Adrenal gland (tissue), 12 donors: ENCODE results near the gene ANKMY1. TPM values are rescaled to one million over a fixed set of nuclear protein-coding genes. Genes with fewer than 3 reads are reported as not detected.

Source experiments
- DNase-seq, 7 donors: peaks; one replicate each; pipeline ENCODE4 v3.0.0-alpha.2; 2019 to 2020
- H3K27ac ChIP-seq, 5 donors: fragments of 200-600 bp; sonication (generic) in 4 of 5; 1 replicate in 3 of 5; 2 replicates in 2 of 5; pipeline versions ENCODE4 v1.5.1 to v1.8.0; 2016 to 2020; ENCODE audit warnings: mild to moderate bottlenecking in 1 of 5
- H3K27me3 ChIP-seq: fragments of 200-600 bp; 2 replicates; pipeline ENCODE4 v1.8.0; 2021
- H3K36me3 ChIP-seq, 2 donors: fragments of 200-600 bp; replicated peaks in 1 of 2; 1 replicate in 1 of 2; 2 replicates in 1 of 2; pipeline versions ENCODE4 v1.5.1 to v1.8.0; 2018 to 2022
- H3K4me1 ChIP-seq, 2 donors: fragments of 200-600 bp; replicated peaks in 1 of 2; 1 replicate in 1 of 2; 2 replicates in 1 of 2; pipeline versions ENCODE4 v1.5.1 to v1.8.0; 2018 to 2021
- H3K4me3 ChIP-seq, 4 donors: fragments of 200-600 bp; sonication (generic) in 3 of 4; one replicate each; pipeline ENCODE4 v1.5.1; 2016 to 2018
- H3K9me3 ChIP-seq, 3 donors: fragments of 200-600 bp; sonication (generic) in 1 of 3; replicated peaks in 1 of 3; 1 replicate in 2 of 3; 2 replicates in 1 of 3; pipeline versions ENCODE4 v1.5.1 to v1.8.0; 2016 to 2021
- CTCF ChIP-seq, 6 experiments: fragments of 450-650 bp in 4 of 6; fragments of 200-600 bp in 2 of 6; sonication (generic) in 1 of 6; IDR thresholded peaks; 1 replicate in 5 of 6; 2 replicates in 1 of 6; pipeline versions ENCODE4 v1.5.1 to v1.8.0; 2016 to 2021; ENCODE audit warnings: antibody characterized with exemption in 6 of 6, mild to moderate bottlenecking in 2 of 6, moderate library complexity in 1 of 6
- POLR2A ChIP-seq, 2 donors: fragments of 450-650 bp; IDR thresholded peaks; one replicate each; pipeline ENCODE4 v1.6.1; 2017; ENCODE audit warnings: antibody characterized with exemption in 2 of 2, mild to moderate bottlenecking in 2 of 2, moderate library complexity in 1 of 2
- WGBS, 4 donors: extraction: QIAGEN DNeasy Blood & Tissue Kit in 2 of 4; methylation state at CpG; one replicate each; pipeline versions ENCODE4 v1.1.5 to v1.1.7; 2013 to 2017; 5-methylcytosine and 5-hydroxymethylcytosine counted together
- intact Hi-C, 2 donors: fragments of 100-400 bp; cut with DNase I; formaldehyde crosslinking; loops; one replicate each; pipeline versions ENCODE4 v1.14.1 to v1.15.0; 2022 to 2023
- polyA plus RNA-seq, 3 donors: library from polyadenylated mRNA; stranded (reverse); fragments of 200-250 nt in 2 of 3; fragments of 350-450 nt in 1 of 3; fragmentation: Illumina TruSeq in 1 of 3; extraction: RNeasy Lipid Tissue Mini Kit (QIAGEN cat#74804) in 1 of 3; gene quantifications; one replicate each; pipeline ENCODE4 v1.2.3, GENCODE V29; 2013 to 2014
- total RNA-seq, 9 donors: library from RNA; depleted of rRNA in 4 of 9; stranded (reverse); fragments of >200 nt in 4 of 9; fragments of 120-200 nt in 1 of 9; fragmentation: NEBNext Ultra II Directional in 1 of 9; extraction: Animal tissue kit (Norgen Biotek cat#: 25700) in 1 of 9; gene quantifications; one replicate each; pipeline versions ENCODE4 v1.1.0 to v1.2.4, GENCODE V29; 2013 to 2023
- donor health status: healthy with polysubstance abuse.
- donor health status: Bipolar disorder and iron deficiency.
- donor health status: DM: yes; HTN: yes; CAD: no.
- donor health status: DM: no; HTN: no; CAD: no.
- donor health status: DM: no; HTN: no; CAD: no.
- donor health status: DM: yes; HTN: yes; CAD: no.

The ANKMY1 gene
- total and polyA plus RNA-seq, 12 donors, result 7.2 to 31.7 (median 12.0) TPM

GRCh38 chr2:240443891-240444301, 113.9 kb downstream of the ANKMY1 start:
- peak in 4 of 7 donors; percentile 63 to 76 (median 66) for DNase-seq
- TF ChIP-seq POLR2A (IDR thresholded peaks at IDR 0.05) (no peak), CTCF (IDR thresholded peaks at IDR 0.05) (no peak)
- Histone ChIP-seq H3K27ac (peak overlapping the region in 1 of 5 donors; percentile 39), H3K4me1 (peaks cover 14 to 24% of the 10 kb centered on the region in 2 donors), H3K4me3 (no peak overlapping the region), H3K9me3 (no peaks in the 10 kb centered on the region), H3K36me3 (no peaks in the 10 kb centered on the region), H3K27me3 (no peaks in the 10 kb centered on the region)
- 52 to 65% (median 54%) methylated on average over 16 to 17 of the region's 17 CpGs; no CpG with 5 or more reads in 1 of the 4 donors for WGBS, 4 donors
- intact Hi-C loops, result loop anchor here in 1 of 2 donors (5.0 kb wide), 1 partner anchor 292 kb away; no protein-coding TSS in a partner anchor

GRCh38 chr2:240442891-240443715, 114.7 kb downstream of the ANKMY1 start:
- Histone ChIP-seq H3K9me3 (no peaks in the 10 kb centered on the region), H3K36me3 (no peaks in the 10 kb centered on the region), H3K4me1 (peaks cover 20 to 32% of the 10 kb centered on the region in 2 donors), H3K27ac (peak overlapping the region in 1 of 5 donors; percentile 39), H3K4me3 (no peak overlapping the region), H3K27me3 (no peaks in the 10 kb centered on the region)
- no peak for TF ChIP-seq CTCF (IDR thresholded peaks at IDR 0.05)
- TF ChIP-seq POLR2A (IDR thresholded peaks at IDR 0.05), result no peak
- DNase-seq, result no peak
- intact Hi-C loops, result loop anchor here in 1 of 2 donors (5.0 kb wide), 1 partner anchor 291 kb away; no protein-coding TSS in a partner anchor
- WGBS, 4 donors, result 80 to 95% (median 88%) methylated on average over 6 to 25 of the region's 25 CpGs

- no peak overlapping the region for H3K4me3 ChIP-seq
- H3K36me3 ChIP-seq, result no peaks in the 10 kb centered on the region
- no peaks in the 10 kb centered on the region for H3K27me3 ChIP-seq
- WGBS, 4 donors, result 87 to 89% (median 88%) methylated on average over 6 to 17 of the region's 17 CpGs
- peaks cover 31 to 39% of the 10 kb centered on the region in 2 donors for H3K4me1 ChIP-seq
- no peak for TF ChIP-seq POLR2A (IDR thresholded peaks at IDR 0.05)
- TF ChIP-seq CTCF (IDR thresholded peaks at IDR 0.05), result no peak
- DNase-seq, result no peak
- no peak overlapping the region for H3K27ac ChIP-seq
- intact Hi-C loops, result loop anchor here in 1 of 2 donors (5.0 kb wide), 1 partner anchor 290 kb away; no protein-coding TSS in a partner anchor
- H3K9me3 ChIP-seq, result no peaks in the 10 kb centered on the region
Observed at GRCh38 chr2:240441993-240442411, 115.8 kb downstream of the ANKMY1 start.

GRCh38 chr2:240441326-240441992, 116.3 kb downstream of the ANKMY1 start:
- Histone ChIP-seq H3K36me3 (no peaks in the 10 kb centered on the region), H3K27ac (no peak overlapping the region), H3K9me3 (no peaks in the 10 kb centered on the region), H3K4me1 (peaks cover 36 to 39% of the 10 kb centered on the region in 2 donors), H3K4me3 (no peak overlapping the region), H3K27me3 (no peaks in the 10 kb centered on the region)
- no peak for TF ChIP-seq POLR2A (IDR thresholded peaks at IDR 0.05)
- no peak for TF ChIP-seq CTCF (IDR thresholded peaks at IDR 0.05)
- DNase-seq, result peak in 1 of 7 donors; percentile 21
- WGBS, 4 donors, result 90 to 95% (median 94%) methylated on average over 24 to 27 of the region's 27 CpGs; no CpG with 5 or more reads in 1 of the 4 donors
- intact Hi-C loops, result loop anchor here in 1 of 2 donors (5.0 kb wide), 1 partner anchor 289 kb away; no protein-coding TSS in a partner anchor
